Peyer's patch (tissue), 4 donors: ENCODE data around the gene GPAT2.
"Not testable (repeated sequence)": the region's sequence is repeated elsewhere in the genome, so short reads cannot be mapped to it uniquely, and the experiment has no call there.

Source experiments
- POLR2A ChIP-seq, 2 donors: fragments of 450-650 bp; IDR thresholded peaks; one replicate each; pipeline ENCODE4 v1.5.1; 2017; ENCODE audit warnings: antibody characterized with exemption in 2 of 2, mild to moderate bottlenecking in 2 of 2, moderate library complexity in 2 of 2
- TF ChIP-seq, protein P1 (sequence below), 6 experiments: fragments of 450-650 bp in 4 of 6; fragments of 200-600 bp in 2 of 6; sonication (generic) in 1 of 6; IDR thresholded peaks; one replicate each; pipeline ENCODE4 v1.5.1; 2017 to 2019; ENCODE audit warnings: antibody characterized with exemption in 6 of 6, mild to moderate bottlenecking in 3 of 6, moderate library complexity in 1 of 6

DNA sequence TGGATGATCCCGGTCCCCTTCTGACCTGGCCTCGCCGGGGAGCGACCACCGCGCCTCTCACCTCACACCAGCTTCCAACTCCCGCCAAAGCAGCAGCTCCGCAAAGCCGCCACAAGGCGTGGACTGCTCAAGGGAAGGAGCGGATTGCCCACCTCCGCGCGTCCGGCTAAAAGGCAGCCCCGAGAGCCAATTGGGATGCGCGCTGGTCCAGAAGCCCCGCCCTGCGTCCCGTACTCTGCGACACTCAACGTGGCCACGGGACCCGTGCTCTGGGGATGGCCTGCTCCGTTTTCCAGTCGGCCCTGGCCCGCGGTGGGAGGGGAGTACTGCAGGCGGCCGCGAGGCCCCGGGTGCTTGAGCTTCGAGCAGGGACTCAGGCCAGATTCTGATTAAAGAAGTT is at the start of gene GPAT2:
- TF ChIP-seq, protein P1, sequence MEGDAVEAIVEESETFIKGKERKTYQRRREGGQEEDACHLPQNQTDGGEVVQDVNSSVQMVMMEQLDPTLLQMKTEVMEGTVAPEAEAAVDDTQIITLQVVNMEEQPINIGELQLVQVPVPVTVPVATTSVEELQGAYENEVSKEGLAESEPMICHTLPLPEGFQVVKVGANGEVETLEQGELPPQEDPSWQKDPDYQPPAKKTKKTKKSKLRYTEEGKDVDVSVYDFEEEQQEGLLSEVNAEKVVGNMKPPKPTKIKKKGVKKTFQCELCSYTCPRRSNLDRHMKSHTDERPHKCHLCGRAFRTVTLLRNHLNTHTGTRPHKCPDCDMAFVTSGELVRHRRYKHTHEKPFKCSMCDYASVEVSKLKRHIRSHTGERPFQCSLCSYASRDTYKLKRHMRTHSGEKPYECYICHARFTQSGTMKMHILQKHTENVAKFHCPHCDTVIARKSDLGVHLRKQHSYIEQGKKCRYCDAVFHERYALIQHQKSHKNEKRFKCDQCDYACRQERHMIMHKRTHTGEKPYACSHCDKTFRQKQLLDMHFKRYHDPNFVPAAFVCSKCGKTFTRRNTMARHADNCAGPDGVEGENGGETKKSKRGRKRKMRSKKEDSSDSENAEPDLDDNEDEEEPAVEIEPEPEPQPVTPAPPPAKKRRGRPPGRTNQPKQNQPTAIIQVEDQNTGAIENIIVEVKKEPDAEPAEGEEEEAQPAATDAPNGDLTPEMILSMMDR (IDR thresholded peaks at IDR 0.05) = not testable (repeated sequence)
- TF ChIP-seq POLR2A (IDR thresholded peaks at IDR 0.05) = not testable (repeated sequence)
